Gastrocnemius medialis (tissue), 4 donors: Measurements from ENCODE around the gene ARL5C. TPM values are rescaled to one million over a fixed set of nuclear protein-coding genes. Genes with fewer than 3 reads are reported as not detected.

Experiments used
- ATAC-seq, 2 donors: fragments of 150-250 bp; one replicate each; pipeline ENCODE4 v1.9.1; 2016
- DNase-seq, 2 donors: peaks; one replicate each; pipeline ENCODE4 v3.0.0-alpha.2; 2019
- H3K27ac ChIP-seq, 4 donors: fragments of 200-600 bp; sonication (generic); 1 replicate in 1 of 4; 2 replicates in 3 of 4; pipeline ENCODE4 v1.5.1; 2016 to 2018; ENCODE audit warnings: mild to moderate bottlenecking in 2 of 4, moderate library complexity in 1 of 4
- H3K27me3 ChIP-seq, 3 donors: fragments of 200-600 bp; sonication (generic) in 2 of 3; 1 replicate in 1 of 3; 2 replicates in 2 of 3; pipeline versions ENCODE4 v1.5.1 to v1.6.0; 2016 to 2019; ENCODE audit warnings: mild to moderate bottlenecking in 1 of 3, moderate library complexity in 1 of 3
- H3K36me3 ChIP-seq, 2 donors: fragments of 200-600 bp; sonication (generic) in 1 of 2; one replicate each; pipeline ENCODE4 v1.5.1; 2017 to 2018
- H3K4me1 ChIP-seq, 2 donors: fragments of 200-600 bp; sonication (generic) in 1 of 2; one replicate each; pipeline ENCODE4 v1.5.1; 2016 to 2017; ENCODE audit warnings: mild to moderate bottlenecking in 2 of 2
- H3K4me3 ChIP-seq, 4 donors: fragments of 200-600 bp; sonication (generic) in 3 of 4; 1 replicate in 1 of 4; 2 replicates in 3 of 4; pipeline ENCODE4 v1.5.1; 2016 to 2019; ENCODE audit warnings: mild to moderate bottlenecking in 2 of 4
- H3K9me3 ChIP-seq, 3 donors: fragments of 200-600 bp; sonication (generic) in 2 of 3; 1 replicate in 1 of 3; 2 replicates in 2 of 3; pipeline ENCODE4 v1.5.1; 2016 to 2019
- CTCF ChIP-seq, 5 experiments: fragments of 450-650 bp in 3 of 5; fragments of 200-600 bp in 2 of 5; sonication (generic) in 2 of 5; IDR thresholded peaks in 4 of 5; conservative IDR thresholded peaks in 1 of 5; 1 replicate in 4 of 5; 2 replicates in 1 of 5; pipeline ENCODE4 v1.5.1; 2016 to 2019; ENCODE audit warnings: antibody characterized with exemption in 5 of 5, mild to moderate bottlenecking in 3 of 5, moderate library complexity in 3 of 5
- POLR2A ChIP-seq, 2 donors: fragments of 450-650 bp; IDR thresholded peaks; one replicate each; pipeline ENCODE4 v1.6.1; 2017; ENCODE audit warnings: antibody characterized with exemption in 2 of 2, mild to moderate bottlenecking in 2 of 2, moderate library complexity in 2 of 2
- in situ Hi-C, 4 donors: fragments of 200-750 bp; cut with MboI; loops; one replicate each; pipeline versions ENCODE4 v1.15.0 to v1.8.0; 2017; ENCODE audit warnings: low sequenced_read_pairs in 4 of 4
- intact Hi-C: fragments of 100-400 bp; cut with DNase I; formaldehyde crosslinking; loops from one replicate; pipeline ENCODE4 v1.15.1; 2023; ENCODE audit warnings: low total_unique reads
- total RNA-seq, 4 donors: library from RNA; depleted of rRNA; stranded (reverse); fragments of >200 nt; gene quantifications; one replicate each; pipeline versions ENCODE4 v1.1.0 to v1.2.3, GENCODE V29; 2016

The ARL5C gene
- total RNA-seq, 4 donors from 2014 or later: 0.20 to 0.22 TPM; not detected in 2

GRCh38 chr17:39198186-39198566, 32.2 kb upstream of the ARL5C start:
- TF ChIP-seq POLR2A (IDR thresholded peaks at IDR 0.05) (no peak), CTCF (IDR thresholded peaks at IDR 0.05 in 4 of 5, conservative IDR thresholded peaks at IDR 0.05 in 1 of 5) (no peak)
- in situ Hi-C loops: no loop called here
- Histone ChIP-seq H3K9me3 (no peaks in the 10 kb centered on the region), H3K27ac (peak overlapping the region; percentile 87 to 99 (median 94)), H3K36me3 (peaks cover 0 to 22% of the 10 kb centered on the region in 2 donors), H3K4me1 (peaks cover 56% of the 10 kb centered on the region in 2 donors), H3K27me3 (no peaks in the 10 kb centered on the region), H3K4me3 (peak overlapping the region in 3 of 4 donors; percentile 81 to 95 (median 93))
- intact Hi-C loops: loop anchor here (10.0 kb wide), 2 partner anchors 467 to 1147 kb away; partner anchors contain the start of genes PNMT and TCAP
- ATAC-seq (no peak), DNase-seq (no peak)

- DNase-seq (peak; percentile 60 to 61), ATAC-seq (no peak)
- in situ Hi-C loops (no loop called here), intact Hi-C loops (loop anchor here (10.0 kb wide), 2 partner anchors 467 to 1147 kb away; partner anchors contain the start of genes PNMT and TCAP)
- Histone ChIP-seq H3K9me3 (no peaks in the 10 kb centered on the region), H3K4me1 (peaks cover 58 to 62% of the 10 kb centered on the region in 2 donors), H3K27me3 (no peaks in the 10 kb centered on the region), H3K36me3 (peaks cover 0 to 16% of the 10 kb centered on the region in 2 donors), H3K4me3 (peak within 1 kb of the TSS; percentile 62 to 95 (median 87)), H3K27ac (peak within 1 kb of the TSS; percentile 87 to 99 (median 94))
- TF ChIP-seq POLR2A (IDR thresholded peaks at IDR 0.05) (peak; percentile 78 to 83), CTCF (IDR thresholded peaks at IDR 0.05 in 4 of 5, conservative IDR thresholded peaks at IDR 0.05 in 1 of 5) (no peak)
These were observed 31.6 kb upstream of the ARL5C start, which contains the start of gene CACNB1 for GRCh38 chr17:39197380-39198185. TSS of gene CACNB1 (minus strand) at chr17:39197669. CDS start at chr17:39197495, 174 bp downstream.

DNA sequence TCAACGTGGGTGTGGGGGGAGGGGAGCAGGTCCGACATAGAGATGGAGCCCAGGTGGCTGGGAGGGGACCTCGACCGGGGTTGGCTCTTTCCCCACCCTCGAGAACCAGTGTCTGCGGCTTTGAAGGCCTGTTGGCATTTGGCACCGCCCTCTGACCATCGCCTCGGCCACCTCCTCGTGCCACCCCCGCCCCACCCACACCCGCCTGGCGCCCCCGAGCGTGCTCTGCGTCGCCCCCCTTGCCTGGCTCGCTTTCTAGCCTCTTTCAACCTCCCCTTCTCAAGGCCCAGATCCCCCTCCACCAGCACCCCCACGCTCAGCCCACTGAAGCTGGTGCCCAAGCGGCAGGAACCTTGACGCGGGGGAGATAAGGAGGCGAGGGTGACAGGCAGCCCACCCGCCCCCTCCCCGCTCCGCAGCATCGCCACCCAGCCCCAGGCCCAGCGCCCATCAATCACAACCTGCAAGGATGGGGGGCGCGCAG, 30.9 kb upstream of the ARL5C start:
- H3K9me3 ChIP-seq: no peaks in the 10 kb centered on the region
- peaks cover 0 to 9% of the 10 kb centered on the region in 2 donors for H3K36me3 ChIP-seq
- H3K4me3 ChIP-seq: peak overlapping the region; percentile 62 to 95 (median 87)
- no peaks in the 10 kb centered on the region for H3K27me3 ChIP-seq
- H3K27ac ChIP-seq: peak overlapping the region; percentile 87 to 99 (median 94)
- H3K4me1 ChIP-seq: peaks cover 61 to 67% of the 10 kb centered on the region in 2 donors
- intact Hi-C loops: loop anchor here (10.0 kb wide), 2 partner anchors 468 to 1148 kb away; partner anchors contain the start of genes PNMT and TCAP
- TF ChIP-seq CTCF (IDR thresholded peaks at IDR 0.05 in 4 of 5, conservative IDR thresholded peaks at IDR 0.05 in 1 of 5) (no peak), POLR2A (IDR thresholded peaks at IDR 0.05) (no peak)
- DNase-seq: peak; percentile 72 to 85
- in situ Hi-C loops: no loop called here
- peak; percentile 5 to 6 for ATAC-seq

- peak; percentile 17 to 26 for ATAC-seq
- Histone ChIP-seq H3K9me3 (no peaks in the 10 kb centered on the region), H3K27me3 (no peaks in the 10 kb centered on the region), H3K36me3 (peaks cover 0 to 4% of the 10 kb centered on the region in 2 donors), H3K4me3 (peak overlapping the region; percentile 62 to 95 (median 87)), H3K4me1 (peaks cover 59 to 66% of the 10 kb centered on the region in 2 donors), H3K27ac (peak overlapping the region; percentile 87 to 99 (median 94))
- intact Hi-C loops: loop anchor here (10.0 kb wide), 2 partner anchors 468 to 1148 kb away; partner anchors contain the start of genes PNMT and TCAP
- peak; percentile 71 to 91 for DNase-seq
- in situ Hi-C loops: no loop called here
- TF ChIP-seq POLR2A (IDR thresholded peaks at IDR 0.05) (peak; percentile 71 to 75), CTCF (IDR thresholded peaks at IDR 0.05 in 4 of 5, conservative IDR thresholded peaks at IDR 0.05 in 1 of 5) (no peak)
These were observed 30.4 kb upstream of the ARL5C start for GRCh38 chr17:39196241-39196807.
